Neural cell (in vitro differentiated cells): ENCODE data around the gene RPP14. TPM values are rescaled to one million over a fixed set of nuclear protein-coding genes. Genes with fewer than 3 reads are reported as not detected.

Experiments
- H2AFZ ChIP-seq: fragments of 200-600, 300-800 bp; sonication (generic), shearing (Covaris generic); 2 replicates; pipeline ENCODE4 v1.6.0; 2014; ENCODE audit warnings: low read depth, mild to moderate bottlenecking, antibody characterized with exemption, low read length, moderate library complexity
- H3F3A ChIP-seq: fragments of 200-600 bp; shearing (Covaris generic); 2 replicates; pipeline ENCODE4 v1.6.1; 2016; ENCODE audit warnings: mild to moderate bottlenecking, moderate library complexity, mixed read lengths, antibody characterized with exemption, low read length; ENCODE audit not compliant: insufficient read depth, poor library complexity, severe bottlenecking
- H3K27ac ChIP-seq: fragments of 200-600, 300-800 bp; sonication (generic), shearing (Covaris generic); 2 replicates; pipeline ENCODE4 v1.5.1; 2014; ENCODE audit warnings: mild to moderate bottlenecking, low read length, moderate library complexity
- H3K27me3 ChIP-seq: fragments of 300-800, 200-600 bp; sonication (generic), shearing (Covaris generic); 2 replicates; pipeline ENCODE4 v1.6.0; 2014; ENCODE audit warnings: mild to moderate bottlenecking, low read depth, low read length, moderate library complexity; ENCODE audit not compliant: insufficient read depth
- H3K36me3 ChIP-seq: fragments of 300-800, 200-600 bp; sonication (generic), shearing (Covaris generic); 2 replicates; pipeline ENCODE4 v1.5.1; 2014; ENCODE audit warnings: mild to moderate bottlenecking, antibody characterized with exemption, low read length, moderate library complexity; ENCODE audit not compliant: insufficient read depth
- H3K4me2 ChIP-seq: fragments of 300-800, 200-600 bp; sonication (generic), shearing (Covaris generic); 2 replicates; pipeline ENCODE4 v1.6.0; 2014; ENCODE audit warnings: mild to moderate bottlenecking, low read length
- H3K4me3 ChIP-seq: fragments of 300-800, 200-600 bp; sonication (generic), shearing (Covaris generic); 2 replicates; pipeline ENCODE4 v1.5.1; 2014; ENCODE audit warnings: mild to moderate bottlenecking, low read length, moderate library complexity
- H3K79me2 ChIP-seq: fragments of 200-600 bp; shearing (Covaris generic); replicated peaks from 2 replicates; pipeline ENCODE4 v1.6.0; 2014; ENCODE audit warnings: mild to moderate bottlenecking, low read length, moderate library complexity; ENCODE audit not compliant: insufficient read depth
- H3K9ac ChIP-seq: fragments of 300-800, 200-600 bp; sonication (generic), shearing (Covaris generic); 2 replicates; pipeline ENCODE4 v1.6.1; 2016; ENCODE audit warnings: mild to moderate bottlenecking, low read length, mixed read lengths
- H3K9me2 ChIP-seq: fragments of 200-600 bp; shearing (Covaris generic); 2 replicates; pipeline ENCODE4 v1.6.1; 2016; ENCODE audit warnings: mild to moderate bottlenecking, low read length, mixed read lengths; ENCODE audit not compliant: insufficient read depth
- H3K9me3 ChIP-seq: fragments of 200-600, 300-800 bp; sonication (generic), shearing (Covaris generic); 2 replicates; pipeline ENCODE4 v1.6.1; 2016; ENCODE audit warnings: mild to moderate bottlenecking, mixed run types, low read length, moderate library complexity, mixed read lengths
- H4K20me1 ChIP-seq: fragments of 200-600 bp; shearing (Covaris generic); 2 replicates; pipeline ENCODE4 v1.6.1; 2016; ENCODE audit warnings: mild to moderate bottlenecking, mixed run types; ENCODE audit not compliant: insufficient read depth
- CTCF ChIP-seq: fragments of 450-650 bp; IDR thresholded peaks from 2 replicates; pipeline ENCODE4 v1.5.1; 2014; ENCODE audit warnings: antibody characterized with exemption, mild to moderate bottlenecking, moderate library complexity; ENCODE audit not compliant: poor library complexity, severe bottlenecking
- EP300 ChIP-seq: fragments of 450-650 bp; conservative IDR thresholded peaks from 2 replicates; pipeline ENCODE4 v1.6.1; 2014; ENCODE audit warnings: antibody characterized with exemption, mild to moderate bottlenecking, moderate library complexity; ENCODE audit not compliant: poor library complexity, severe bottlenecking
- EZH2 ChIP-seq: fragments of 200-600, 300-800 bp; shearing (Covaris generic), sonication (generic); IDR thresholded peaks from 2 replicates; pipeline ENCODE4 v1.6.1; 2014; ENCODE audit warnings: antibody characterized with exemption, low read length, borderline replicate concordance, mild to moderate bottlenecking; ENCODE audit not compliant: insufficient read depth, poor library complexity, severe bottlenecking
- MXI1 ChIP-seq: fragments of 450-650 bp; conservative IDR thresholded peaks from 2 replicates; pipeline ENCODE4 v1.6.1; 2014; ENCODE audit warnings: antibody characterized with exemption, mild to moderate bottlenecking; ENCODE audit not compliant: poor library complexity, severe bottlenecking
- POLR2AphosphoS5 ChIP-seq: IDR thresholded peaks from 2 replicates; pipeline ENCODE4 v1.6.1; 2012
- RAD21 ChIP-seq: fragments of 450-650 bp; conservative IDR thresholded peaks from 2 replicates; pipeline ENCODE4 v1.6.1; 2014; ENCODE audit warnings: antibody characterized with exemption, mild to moderate bottlenecking, moderate library complexity
- SMC3 ChIP-seq: fragments of 450-650 bp; conservative IDR thresholded peaks from 2 replicates; pipeline ENCODE4 v1.6.1; 2014; ENCODE audit warnings: antibody characterized with exemption, mild to moderate bottlenecking, moderate library complexity; ENCODE audit not compliant: poor library complexity
- TAF1 ChIP-seq: IDR thresholded peaks from 2 replicates; pipeline ENCODE4 v1.6.1; 2012; ENCODE audit warnings: low read depth
- polyA plus RNA-seq: library from polyadenylated mRNA; depleted of rRNA; stranded (reverse); fragments of >200 nt; gene quantifications from 2 replicates; pipeline ENCODE4 v1.2.3, GENCODE V29; 2014
- TF ChIP-seq, protein P1 (sequence below): IDR thresholded peaks from 2 replicates; pipeline ENCODE4 v1.6.1; 2012; ENCODE audit warnings: borderline replicate concordance

Gene RPP14
- polyA plus RNA-seq, 1 donor from 2014 or later, result 13.0 TPM

- H3K4me2 ChIP-seq, result no peak overlapping the region
- peaks cover 5% of the 10 kb centered on the region for H3K79me2 ChIP-seq
- TF ChIP-seq RAD21 (no peak), MXI1 (no peak), CTCF (no peak), POLR2AphosphoS5 (no peak)
- TF ChIP-seq, protein P1, sequence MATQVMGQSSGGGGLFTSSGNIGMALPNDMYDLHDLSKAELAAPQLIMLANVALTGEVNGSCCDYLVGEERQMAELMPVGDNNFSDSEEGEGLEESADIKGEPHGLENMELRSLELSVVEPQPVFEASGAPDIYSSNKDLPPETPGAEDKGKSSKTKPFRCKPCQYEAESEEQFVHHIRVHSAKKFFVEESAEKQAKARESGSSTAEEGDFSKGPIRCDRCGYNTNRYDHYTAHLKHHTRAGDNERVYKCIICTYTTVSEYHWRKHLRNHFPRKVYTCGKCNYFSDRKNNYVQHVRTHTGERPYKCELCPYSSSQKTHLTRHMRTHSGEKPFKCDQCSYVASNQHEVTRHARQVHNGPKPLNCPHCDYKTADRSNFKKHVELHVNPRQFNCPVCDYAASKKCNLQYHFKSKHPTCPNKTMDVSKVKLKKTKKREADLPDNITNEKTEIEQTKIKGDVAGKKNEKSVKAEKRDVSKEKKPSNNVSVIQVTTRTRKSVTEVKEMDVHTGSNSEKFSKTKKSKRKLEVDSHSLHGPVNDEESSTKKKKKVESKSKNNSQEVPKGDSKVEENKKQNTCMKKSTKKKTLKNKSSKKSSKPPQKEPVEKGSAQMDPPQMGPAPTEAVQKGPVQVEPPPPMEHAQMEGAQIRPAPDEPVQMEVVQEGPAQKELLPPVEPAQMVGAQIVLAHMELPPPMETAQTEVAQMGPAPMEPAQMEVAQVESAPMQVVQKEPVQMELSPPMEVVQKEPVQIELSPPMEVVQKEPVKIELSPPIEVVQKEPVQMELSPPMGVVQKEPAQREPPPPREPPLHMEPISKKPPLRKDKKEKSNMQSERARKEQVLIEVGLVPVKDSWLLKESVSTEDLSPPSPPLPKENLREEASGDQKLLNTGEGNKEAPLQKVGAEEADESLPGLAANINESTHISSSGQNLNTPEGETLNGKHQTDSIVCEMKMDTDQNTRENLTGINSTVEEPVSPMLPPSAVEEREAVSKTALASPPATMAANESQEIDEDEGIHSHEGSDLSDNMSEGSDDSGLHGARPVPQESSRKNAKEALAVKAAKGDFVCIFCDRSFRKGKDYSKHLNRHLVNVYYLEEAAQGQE, result no peak
- H2AFZ ChIP-seq, result no peak overlapping the region
- H3K27ac ChIP-seq, result no peak overlapping the region
- no peaks in the 10 kb centered on the region for H3K36me3 ChIP-seq
- H3K4me3 ChIP-seq, result peak overlapping the region; percentile 81
- H3K9ac ChIP-seq, result no peak overlapping the region
- no peaks in the 10 kb centered on the region for H4K20me1 ChIP-seq
- H3K9me3 ChIP-seq, result no peaks in the 10 kb centered on the region
- no peaks in the 10 kb centered on the region for H3K27me3 ChIP-seq
- H3K9me2 ChIP-seq, result no peaks in the 10 kb centered on the region
- H3F3A ChIP-seq, result no peaks in the 10 kb centered on the region
Measured at GRCh38 chr3:58335652-58335947, 29.6 kb downstream of the RPP14 start.

GRCh38 chr3:58336135-58336882, 30.3 kb downstream of the RPP14 start:
- H3K27ac ChIP-seq, result no peak overlapping the region
- H4K20me1 ChIP-seq, result no peaks in the 10 kb centered on the region
- H3K79me2 ChIP-seq, result peaks cover 5% of the 10 kb centered on the region
- TF ChIP-seq POLR2AphosphoS5 (no peak), TAF1 (no peak), MXI1 (no peak), EP300 (no peak), EZH2 (no peak), SMC3 (no peak), CTCF (no peak), RAD21 (no peak)
- TF ChIP-seq, protein P1, result no peak
- H3K27me3 ChIP-seq, result no peaks in the 10 kb centered on the region
- no peak overlapping the region for H2AFZ ChIP-seq
- H3K9me2 ChIP-seq, result no peaks in the 10 kb centered on the region
- no peaks in the 10 kb centered on the region for H3F3A ChIP-seq
- no peak overlapping the region for H3K4me3 ChIP-seq
- H3K36me3 ChIP-seq, result no peaks in the 10 kb centered on the region
- H3K9ac ChIP-seq, result no peak overlapping the region
- H3K9me3 ChIP-seq, result no peaks in the 10 kb centered on the region
- H3K4me2 ChIP-seq, result no peak overlapping the region
